HG03139 (cell line): ENCODE results near the gene LAMTOR3.
"Not testable (repeated sequence)": the region's sequence is repeated elsewhere in the genome, so short reads cannot be mapped to it uniquely, and the experiment has no call there.

ENCODE experiments used
- ATAC-seq: cut with Tn5 transposase; IDR thresholded peaks from one replicate; pipeline ENCODE4 v1.9.1; 2021; ENCODE audit not compliant: unreplicated experiment

The LAMTOR3 gene

GRCh38 chr4:99832758-99833157 is 61.5 kb downstream of the LAMTOR3 start:
- no peak for ATAC-seq

GRCh38 chr4:99832321-99832720 is 61.9 kb downstream of the LAMTOR3 start:
- ATAC-seq: no peak

- not testable (repeated sequence) for ATAC-seq
Observed at GRCh38 chr4:99830051-99830450, 64.2 kb downstream of the LAMTOR3 start.

GRCh38 chr4:99828477-99828876 is 65.8 kb downstream of the LAMTOR3 start:
- no peak for ATAC-seq
